ENCODE results near the gene REC8. TPM values are rescaled to one million over a fixed set of nuclear protein-coding genes. Genes with fewer than 3 reads are reported as not detected.
A peak's percentile ranks its signal among the peaks of the same experiment; 100 is the strongest.

Gene REC8
- total and polyA plus RNA-seq, 2 of the 13 experiments (the other 11 are each of a cell fraction or from before 2014, with no cell fraction given), result 3.4 to 14.7 TPM

- TF ChIP-seq, protein P1, sequence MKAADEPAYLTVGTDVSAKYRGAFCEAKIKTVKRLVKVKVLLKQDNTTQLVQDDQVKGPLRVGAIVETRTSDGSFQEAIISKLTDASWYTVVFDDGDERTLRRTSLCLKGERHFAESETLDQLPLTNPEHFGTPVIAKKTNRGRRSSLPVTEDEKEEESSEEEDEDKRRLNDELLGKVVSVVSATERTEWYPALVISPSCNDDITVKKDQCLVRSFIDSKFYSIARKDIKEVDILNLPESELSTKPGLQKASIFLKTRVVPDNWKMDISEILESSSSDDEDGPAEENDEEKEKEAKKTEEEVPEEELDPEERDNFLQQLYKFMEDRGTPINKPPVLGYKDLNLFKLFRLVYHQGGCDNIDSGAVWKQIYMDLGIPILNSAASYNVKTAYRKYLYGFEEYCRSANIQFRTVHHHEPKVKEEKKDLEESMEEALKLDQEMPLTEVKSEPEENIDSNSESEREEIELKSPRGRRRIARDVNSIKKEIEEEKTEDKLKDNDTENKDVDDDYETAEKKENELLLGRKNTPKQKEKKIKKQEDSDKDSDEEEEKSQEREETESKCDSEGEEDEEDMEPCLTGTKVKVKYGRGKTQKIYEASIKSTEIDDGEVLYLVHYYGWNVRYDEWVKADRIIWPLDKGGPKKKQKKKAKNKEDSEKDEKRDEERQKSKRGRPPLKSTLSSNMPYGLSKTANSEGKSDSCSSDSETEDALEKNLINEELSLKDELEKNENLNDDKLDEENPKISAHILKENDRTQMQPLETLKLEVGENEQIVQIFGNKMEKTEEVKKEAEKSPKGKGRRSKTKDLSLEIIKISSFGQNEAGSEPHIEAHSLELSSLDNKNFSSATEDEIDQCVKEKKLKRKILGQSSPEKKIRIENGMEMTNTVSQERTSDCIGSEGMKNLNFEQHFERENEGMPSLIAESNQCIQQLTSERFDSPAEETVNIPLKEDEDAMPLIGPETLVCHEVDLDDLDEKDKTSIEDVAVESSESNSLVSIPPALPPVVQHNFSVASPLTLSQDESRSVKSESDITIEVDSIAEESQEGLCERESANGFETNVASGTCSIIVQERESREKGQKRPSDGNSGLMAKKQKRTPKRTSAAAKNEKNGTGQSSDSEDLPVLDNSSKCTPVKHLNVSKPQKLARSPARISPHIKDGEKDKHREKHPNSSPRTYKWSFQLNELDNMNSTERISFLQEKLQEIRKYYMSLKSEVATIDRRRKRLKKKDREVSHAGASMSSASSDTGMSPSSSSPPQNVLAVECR (CRISPR knock-in tag; IDR thresholded peaks at IDR 0.05; ENCODE audit: borderline replicate concordance), result peak; percentile 98
- peak; percentile 94 for TF ChIP-seq JARID2 (CRISPR knock-in tag; IDR thresholded peaks at IDR 0.05; ENCODE audit: insufficient replicate concordance)
- peak; percentile 91 for TF ChIP-seq MAZ (IDR thresholded peaks at IDR 0.05; ENCODE audit: borderline replicate concordance, low read depth, low read length)
- peak; percentile 99 for TF ChIP-seq MAZ (CRISPR knock-in tag; IDR thresholded peaks at IDR 0.05; ENCODE audit: low read depth)
- TF ChIP-seq CENPX (CRISPR knock-in tag; IDR thresholded peaks at IDR 0.05), result no peak
- no peak for TF ChIP-seq ZNF282 (IDR thresholded peaks at IDR 0.05; ENCODE audit: partially characterized antibody)
- TF ChIP-seq, protein P2, sequence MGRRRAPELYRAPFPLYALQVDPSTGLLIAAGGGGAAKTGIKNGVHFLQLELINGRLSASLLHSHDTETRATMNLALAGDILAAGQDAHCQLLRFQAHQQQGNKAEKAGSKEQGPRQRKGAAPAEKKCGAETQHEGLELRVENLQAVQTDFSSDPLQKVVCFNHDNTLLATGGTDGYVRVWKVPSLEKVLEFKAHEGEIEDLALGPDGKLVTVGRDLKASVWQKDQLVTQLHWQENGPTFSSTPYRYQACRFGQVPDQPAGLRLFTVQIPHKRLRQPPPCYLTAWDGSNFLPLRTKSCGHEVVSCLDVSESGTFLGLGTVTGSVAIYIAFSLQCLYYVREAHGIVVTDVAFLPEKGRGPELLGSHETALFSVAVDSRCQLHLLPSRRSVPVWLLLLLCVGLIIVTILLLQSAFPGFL (CRISPR knock-in tag; IDR thresholded peaks at IDR 0.05), result 0 out of 2 replicates have a peak, but pooled peaks have one; percentile 79
- no peak for TF ChIP-seq ZNF10 (CRISPR knock-in tag; IDR thresholded peaks at IDR 0.05; ENCODE audit: borderline replicate concordance, low read depth)
- TF ChIP-seq, protein P3, sequence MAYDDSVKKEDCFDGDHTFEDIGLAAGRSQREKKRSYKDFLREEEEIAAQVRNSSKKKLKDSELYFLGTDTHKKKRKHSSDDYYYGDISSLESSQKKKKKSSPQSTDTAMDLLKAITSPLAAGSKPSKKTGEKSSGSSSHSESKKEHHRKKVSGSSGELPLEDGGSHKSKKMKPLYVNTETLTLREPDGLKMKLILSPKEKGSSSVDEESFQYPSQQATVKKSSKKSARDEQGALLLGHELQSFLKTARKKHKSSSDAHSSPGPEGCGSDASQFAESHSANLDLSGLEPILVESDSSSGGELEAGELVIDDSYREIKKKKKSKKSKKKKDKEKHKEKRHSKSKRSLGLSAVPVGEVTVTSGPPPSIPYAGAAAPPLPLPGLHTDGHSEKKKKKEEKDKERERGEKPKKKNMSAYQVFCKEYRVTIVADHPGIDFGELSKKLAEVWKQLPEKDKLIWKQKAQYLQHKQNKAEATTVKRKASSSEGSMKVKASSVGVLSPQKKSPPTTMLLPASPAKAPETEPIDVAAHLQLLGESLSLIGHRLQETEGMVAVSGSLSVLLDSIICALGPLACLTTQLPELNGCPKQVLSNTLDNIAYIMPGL (CRISPR knock-in tag; IDR thresholded peaks at IDR 0.05; ENCODE audit: borderline replicate concordance in 1 of 2, low read depth in 1 of 2), result peak; percentile 96 to 100
- no peak; the same call in 1 of the 2 replicates for TF ChIP-seq DR1 (CRISPR knock-in tag; IDR thresholded peaks at IDR 0.05)
- TF ChIP-seq ATAD3A (CRISPR knock-in tag; IDR thresholded peaks at IDR 0.05), result peak; percentile 70; the same call in 1 of the 2 replicates
- peak; percentile 47; the same call in 1 of the 2 replicates for TF ChIP-seq MTA1 (CRISPR knock-in tag; IDR thresholded peaks at IDR 0.05; ENCODE audit: borderline replicate concordance)
- TF ChIP-seq SMAD1 (CRISPR knock-in tag; IDR thresholded peaks at IDR 0.05; ENCODE audit: borderline replicate concordance, low read depth), result peak; percentile 99; the same call in 1 of the 2 replicates
- peak; percentile 55 to 85; a peak in 3 of 4 replicates for TF ChIP-seq EP300 (IDR thresholded peaks at IDR 0.05; ENCODE audit: low read depth in 2 of 2, low read length in 2 of 2)
- TF ChIP-seq EP300 (CRISPR knock-in tag; IDR thresholded peaks at IDR 0.05; ENCODE audit: borderline replicate concordance), result peak; percentile 92
- peak; percentile 97 for TF ChIP-seq AKAP8 (CRISPR knock-in tag; IDR thresholded peaks at IDR 0.05)
- peak; percentile 74 for TF ChIP-seq HMG20A (CRISPR knock-in tag; IDR thresholded peaks at IDR 0.05; ENCODE audit: borderline replicate concordance)
- no peak for TF ChIP-seq SOX6 (IDR thresholded peaks at IDR 0.05)
- peak; percentile 94 for TF ChIP-seq SOX6 (CRISPR knock-in tag; IDR thresholded peaks at IDR 0.05)
- TF ChIP-seq PPARG (CRISPR knock-in tag; conservative IDR thresholded peaks at IDR 0.05), result peak; percentile 93
Measured at GRCh38 chr14:24160850-24161804, 10.8 kb upstream of the REC8 start, which contains the start of gene IRF9 (continued).

Measured in HepG2 (cell line).